GM20000 (cell line): ENCODE data around the gene LUZP1.

Experiments
- DNase-seq: peaks from one replicate; pipeline ENCODE4 v3.0.0; 2012; ENCODE audit warnings: low spot score
- TF ChIP-seq, protein P1 (sequence below): IDR thresholded peaks from 2 replicates; pipeline ENCODE4 v1.5.1; 2012; ENCODE audit warnings: mild to moderate bottlenecking, control low read depth; ENCODE audit errors: extremely low read depth, missing control alignments

The LUZP1 gene

GRCh38 chr1:23148084-23148483 is 20.6 kb downstream of the LUZP1 start:
- no peak for DNase-seq
- TF ChIP-seq, protein P1, sequence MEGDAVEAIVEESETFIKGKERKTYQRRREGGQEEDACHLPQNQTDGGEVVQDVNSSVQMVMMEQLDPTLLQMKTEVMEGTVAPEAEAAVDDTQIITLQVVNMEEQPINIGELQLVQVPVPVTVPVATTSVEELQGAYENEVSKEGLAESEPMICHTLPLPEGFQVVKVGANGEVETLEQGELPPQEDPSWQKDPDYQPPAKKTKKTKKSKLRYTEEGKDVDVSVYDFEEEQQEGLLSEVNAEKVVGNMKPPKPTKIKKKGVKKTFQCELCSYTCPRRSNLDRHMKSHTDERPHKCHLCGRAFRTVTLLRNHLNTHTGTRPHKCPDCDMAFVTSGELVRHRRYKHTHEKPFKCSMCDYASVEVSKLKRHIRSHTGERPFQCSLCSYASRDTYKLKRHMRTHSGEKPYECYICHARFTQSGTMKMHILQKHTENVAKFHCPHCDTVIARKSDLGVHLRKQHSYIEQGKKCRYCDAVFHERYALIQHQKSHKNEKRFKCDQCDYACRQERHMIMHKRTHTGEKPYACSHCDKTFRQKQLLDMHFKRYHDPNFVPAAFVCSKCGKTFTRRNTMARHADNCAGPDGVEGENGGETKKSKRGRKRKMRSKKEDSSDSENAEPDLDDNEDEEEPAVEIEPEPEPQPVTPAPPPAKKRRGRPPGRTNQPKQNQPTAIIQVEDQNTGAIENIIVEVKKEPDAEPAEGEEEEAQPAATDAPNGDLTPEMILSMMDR: no peak

DNA sequence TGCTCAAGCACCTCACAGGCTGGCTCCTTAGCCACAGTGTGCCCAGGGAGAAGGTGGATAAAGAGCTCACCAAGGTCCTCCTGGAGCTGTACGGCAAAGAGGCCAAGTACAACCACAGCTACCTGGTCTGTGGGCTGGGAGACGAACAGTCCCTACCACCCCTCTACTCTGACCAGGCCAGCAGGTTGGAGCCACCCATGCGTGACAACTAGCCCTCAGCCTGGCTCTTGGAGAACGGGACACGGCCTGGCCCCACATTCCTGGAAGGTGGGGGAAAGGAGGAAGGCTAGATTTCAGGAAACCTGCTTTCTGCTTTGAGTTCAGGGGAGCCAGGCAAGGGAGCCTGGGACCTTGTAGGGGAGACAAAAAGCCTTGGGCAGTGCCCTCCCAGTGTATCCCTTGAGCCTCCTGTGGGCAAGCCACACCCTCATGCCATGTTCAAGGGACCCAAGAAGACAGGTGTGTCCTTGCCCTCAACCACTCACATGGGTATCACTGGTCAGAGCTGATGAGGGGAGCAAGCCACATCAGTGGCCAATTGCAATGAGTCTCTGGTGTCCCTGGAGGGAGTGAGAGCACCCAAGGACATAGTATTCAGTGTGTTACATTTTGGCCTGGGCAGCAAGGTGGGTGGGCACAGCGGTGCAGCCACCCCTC is 27.6 kb downstream of the LUZP1 start:
- TF ChIP-seq, protein P1: no peak
- no peak for DNase-seq

GRCh38 chr1:23135268-23135667 is 33.4 kb downstream of the LUZP1 start:
- no peak for DNase-seq
- TF ChIP-seq, protein P1: no peak

DNA sequence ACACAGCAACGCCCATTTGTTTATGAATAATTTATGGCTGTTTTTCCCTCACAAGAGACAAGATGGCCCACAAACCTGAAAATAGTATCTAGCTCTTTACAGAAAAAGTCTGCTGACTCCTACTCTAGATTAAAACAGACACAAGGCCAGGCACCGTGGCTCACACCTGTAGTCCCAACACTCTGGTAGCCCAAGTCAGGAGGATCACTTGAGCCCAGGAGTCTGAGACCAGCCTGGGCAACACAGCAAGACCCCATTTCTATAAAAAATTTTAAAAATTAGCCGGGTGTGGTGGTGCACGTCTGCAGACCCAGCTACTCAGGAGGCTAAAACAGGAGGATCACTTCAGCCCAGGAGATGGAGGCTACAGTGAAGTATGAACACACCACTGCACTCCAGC is 34.6 kb downstream of the LUZP1 start:
- TF ChIP-seq, protein P1: no peak

DNA sequence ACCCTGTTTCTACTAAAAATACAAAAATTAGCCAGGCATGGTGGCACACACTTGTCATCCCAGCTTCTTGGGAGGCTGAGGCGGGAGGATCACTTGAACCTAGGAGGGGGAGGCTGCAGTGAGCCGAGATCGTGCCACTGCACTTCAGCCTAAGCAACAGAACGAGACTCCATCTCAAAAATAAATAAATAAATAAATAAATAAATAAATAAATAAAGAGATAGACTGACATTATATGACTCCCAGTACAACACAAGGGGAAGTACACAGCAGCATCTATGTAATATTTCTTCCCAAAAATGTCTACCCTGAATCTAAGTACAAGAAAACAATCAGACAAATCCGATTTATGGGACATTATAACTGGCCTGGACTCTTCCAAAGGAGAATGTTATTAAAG is 35.1 kb downstream of the LUZP1 start:
- DNase-seq: no peak
- TF ChIP-seq, protein P1: no peak

More for the DNA sequence above, 34.6 kb downstream of the LUZP1 start:
- no peak for DNase-seq

DNA sequence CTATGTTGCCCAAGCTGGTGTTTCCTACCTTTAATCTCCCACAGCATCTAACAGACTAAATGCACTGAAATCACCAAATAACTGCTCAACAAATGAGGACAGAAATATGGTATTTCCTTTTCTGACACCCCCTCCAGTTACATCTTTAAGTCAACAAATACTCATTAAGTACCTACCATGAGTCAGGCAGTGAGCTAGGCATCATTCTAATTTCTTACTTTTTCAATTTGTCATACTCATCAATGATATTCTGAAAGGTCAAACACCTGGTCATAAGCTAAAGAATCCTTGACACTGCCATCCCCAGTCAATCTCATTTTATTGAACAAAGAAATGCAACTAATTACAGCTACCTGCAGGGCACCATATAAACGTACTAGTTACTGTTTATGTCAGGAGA is 36.6 kb downstream of the LUZP1 start:
- no peak for DNase-seq
- TF ChIP-seq, protein P1: no peak

DNA sequence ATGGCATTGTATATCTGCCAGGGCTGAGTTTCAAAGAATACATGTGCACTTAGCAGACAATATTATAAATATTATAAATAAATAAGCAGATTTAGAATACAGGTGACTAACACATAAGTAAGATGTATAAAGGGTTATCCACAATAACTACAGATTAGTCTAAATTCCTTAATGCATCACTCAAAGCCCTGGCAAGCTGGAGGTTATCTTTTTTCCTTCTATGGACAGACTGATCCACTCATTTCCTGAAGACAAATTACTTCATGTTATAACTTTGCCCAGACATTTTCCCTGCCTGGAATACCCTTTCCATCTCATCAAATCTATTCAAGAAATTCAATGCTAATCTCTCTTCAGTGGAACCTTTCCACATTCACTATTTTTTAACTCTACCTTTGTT is 38.8 kb downstream of the LUZP1 start:
- TF ChIP-seq, protein P1: no peak

More for the DNA sequence above, 38.8 kb downstream of the LUZP1 start:
- no peak for DNase-seq
